Stimulated activated memory B cell treated with anti-CD40 and anti-IgM and Interleukin-4, amounts not matched to agents 10 μg/mL and 1 μg/mL and 100 μg/mL, for 72 hours (primary cell): ENCODE data around the gene CLCN1.

Source experiments
- ATAC-seq: fragments of 150-1000 bp; cut with Tn5 transposase; 2 replicates; pipeline ENCODE4 v1.10.0; 2021
- H3K27ac Mint-ChIP-seq: one replicate; pipeline ENCODE4 v1.8.0; 2022; ENCODE audit warnings: mild to moderate bottlenecking, mixed read lengths
- H3K27me3 Mint-ChIP-seq: one replicate; pipeline ENCODE4 v1.8.0; 2022; ENCODE audit warnings: mixed read lengths
- H3K36me3 Mint-ChIP-seq: one replicate; pipeline ENCODE4 v1.8.0; 2022; ENCODE audit warnings: mixed read lengths
- H3K4me1 Mint-ChIP-seq: one replicate; pipeline ENCODE4 v1.8.0; 2022; ENCODE audit warnings: mixed read lengths
- H3K4me3 Mint-ChIP-seq: one replicate; pipeline ENCODE4 v1.8.0; 2022; ENCODE audit warnings: mild to moderate bottlenecking, moderate library complexity, mixed read lengths
- H3K9me3 Mint-ChIP-seq: one replicate; pipeline ENCODE4 v1.8.0; 2022; ENCODE audit warnings: mixed read lengths

Gene CLCN1

DNA sequence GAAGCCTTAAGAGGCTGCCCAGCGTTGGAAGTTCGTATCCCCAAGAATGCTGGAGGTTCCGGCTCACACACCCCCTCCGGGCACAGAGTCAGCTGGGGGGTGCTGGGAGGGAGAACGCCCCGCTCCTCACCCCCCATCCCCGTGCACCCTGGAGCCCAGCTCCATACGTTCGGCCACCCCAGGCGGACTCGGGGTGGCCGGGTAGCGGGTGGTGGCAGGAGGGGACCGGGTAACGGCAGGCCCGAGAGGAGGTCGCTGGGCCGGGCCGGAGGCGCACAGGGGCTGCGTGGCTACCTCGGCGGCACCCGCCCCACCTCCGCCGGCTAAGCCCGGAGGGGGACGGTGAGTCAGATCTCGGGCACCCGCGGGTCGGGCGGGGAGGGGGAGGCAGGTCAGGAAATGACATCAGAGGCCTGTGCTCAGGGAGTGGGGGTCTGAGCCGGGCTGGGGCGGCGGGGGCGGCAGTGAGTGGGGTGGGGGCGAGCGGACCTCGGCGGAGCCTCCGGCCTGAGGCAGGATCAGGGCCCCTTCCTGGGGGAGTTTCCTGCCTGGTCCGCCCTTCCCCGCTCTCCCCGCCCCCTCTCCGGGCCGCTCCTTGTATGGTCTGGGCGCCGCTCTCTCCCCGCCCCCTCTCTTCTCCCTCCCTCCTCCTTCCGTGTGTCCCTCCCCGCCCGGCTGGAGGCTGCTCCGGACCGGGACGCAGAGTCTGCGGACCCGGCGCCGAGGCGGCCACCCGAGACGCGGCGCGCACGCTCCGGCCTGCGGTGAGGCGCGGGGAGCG lies 64.9 kb downstream of the CLCN1 start, which contains the start of gene ZYX:
Gene ZYX, plus strand, starts transcription at position 700 of the 781 bp plus-strand sequence. CDS start 227 bp downstream, outside the sequence.
- H3K36me3 Mint-ChIP-seq = no peaks in the 10 kb centered on the region

DNA sequence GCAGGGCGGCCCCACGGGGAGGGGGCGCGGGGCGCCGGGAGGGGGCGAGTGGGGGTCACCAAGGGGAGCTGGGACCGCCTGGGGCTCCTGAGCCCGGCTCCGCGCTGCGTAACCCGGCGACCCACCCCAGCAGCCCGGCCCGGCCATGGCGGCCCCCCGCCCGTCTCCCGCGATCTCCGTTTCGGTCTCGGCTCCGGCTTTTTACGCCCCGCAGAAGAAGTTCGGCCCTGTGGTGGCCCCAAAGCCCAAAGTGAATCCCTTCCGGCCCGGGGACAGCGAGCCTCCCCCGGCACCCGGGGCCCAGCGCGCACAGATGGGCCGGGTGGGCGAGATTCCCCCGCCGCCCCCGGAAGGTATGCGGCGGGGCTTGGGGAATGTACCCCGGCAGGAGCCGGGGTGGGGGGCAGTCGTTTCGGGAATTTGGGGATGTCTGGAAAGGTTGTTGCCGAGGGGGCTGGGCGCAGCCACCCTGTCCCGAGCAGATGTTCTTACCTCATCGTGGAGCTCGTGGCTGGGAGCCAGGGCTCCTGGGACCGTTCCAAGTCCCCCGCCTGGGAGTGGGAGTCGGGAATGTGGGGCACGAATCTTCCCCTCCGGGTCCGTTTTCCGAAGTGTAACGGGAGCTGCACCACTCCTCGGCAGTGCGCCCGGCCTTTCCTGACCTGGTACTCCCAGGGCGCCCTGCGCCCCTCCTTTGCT lies 65.7 kb downstream of the CLCN1 start:
- H3K27me3 Mint-ChIP-seq = no peaks in the 10 kb centered on the region
- no peaks in the 10 kb centered on the region for H3K36me3 Mint-ChIP-seq
- peak overlapping the region; percentile 25 for H3K27ac Mint-ChIP-seq
- ATAC-seq = peak; percentile 1
- peak overlapping the region; percentile 71 for H3K4me3 Mint-ChIP-seq
- H3K4me1 Mint-ChIP-seq = peaks cover 37% of the 10 kb centered on the region
- no peaks in the 10 kb centered on the region for H3K9me3 Mint-ChIP-seq

More for the DNA sequence above, 64.9 kb downstream of the CLCN1 start, which contains the start of gene ZYX:
- H3K9me3 Mint-ChIP-seq = no peaks in the 10 kb centered on the region
- no peaks in the 10 kb centered on the region for H3K27me3 Mint-ChIP-seq
- H3K27ac Mint-ChIP-seq = peak within 1 kb of the TSS; percentile 83
- peak; percentile 89 for ATAC-seq
- peaks cover 45% of the 10 kb centered on the region for H3K4me1 Mint-ChIP-seq
- H3K4me3 Mint-ChIP-seq = peak within 1 kb of the TSS; percentile 88

DNA sequence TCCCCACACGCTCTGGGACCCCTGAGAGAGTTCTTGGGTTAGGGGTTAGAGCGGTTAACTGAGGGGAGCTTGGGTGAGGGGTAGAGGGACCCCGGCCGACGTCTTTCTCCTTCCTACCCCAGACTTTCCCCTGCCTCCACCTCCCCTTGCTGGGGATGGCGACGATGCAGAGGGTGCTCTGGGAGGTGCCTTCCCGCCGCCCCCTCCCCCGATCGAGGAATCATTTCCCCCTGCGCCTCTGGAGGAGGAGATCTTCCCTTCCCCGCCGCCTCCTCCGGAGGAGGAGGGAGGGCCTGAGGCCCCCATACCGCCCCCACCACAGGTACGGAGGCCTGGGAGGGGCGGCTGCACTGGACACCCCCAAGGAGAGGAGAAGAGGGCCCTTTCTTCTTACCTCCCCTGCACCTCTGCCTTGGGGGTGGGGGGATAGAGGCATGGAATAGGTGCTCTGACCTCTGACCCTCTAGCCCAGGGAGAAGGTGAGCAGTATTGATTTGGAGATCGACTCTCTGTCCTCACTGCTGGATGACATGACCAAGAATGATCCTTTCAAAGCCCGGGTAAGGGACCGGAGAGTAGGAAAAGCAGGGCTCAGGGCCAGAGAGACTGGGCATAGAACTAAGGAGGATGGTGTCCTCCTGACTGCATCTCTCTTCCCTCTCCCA lies 66.3 kb downstream of the CLCN1 start:
- H3K36me3 Mint-ChIP-seq = no peaks in the 10 kb centered on the region
- H3K9me3 Mint-ChIP-seq = no peaks in the 10 kb centered on the region
- peak overlapping the region; percentile 71 for H3K4me3 Mint-ChIP-seq
- H3K27ac Mint-ChIP-seq = peak overlapping the region; percentile 25
- H3K4me1 Mint-ChIP-seq = peaks cover 34% of the 10 kb centered on the region
- H3K27me3 Mint-ChIP-seq = no peaks in the 10 kb centered on the region
- ATAC-seq = no peak

DNA sequence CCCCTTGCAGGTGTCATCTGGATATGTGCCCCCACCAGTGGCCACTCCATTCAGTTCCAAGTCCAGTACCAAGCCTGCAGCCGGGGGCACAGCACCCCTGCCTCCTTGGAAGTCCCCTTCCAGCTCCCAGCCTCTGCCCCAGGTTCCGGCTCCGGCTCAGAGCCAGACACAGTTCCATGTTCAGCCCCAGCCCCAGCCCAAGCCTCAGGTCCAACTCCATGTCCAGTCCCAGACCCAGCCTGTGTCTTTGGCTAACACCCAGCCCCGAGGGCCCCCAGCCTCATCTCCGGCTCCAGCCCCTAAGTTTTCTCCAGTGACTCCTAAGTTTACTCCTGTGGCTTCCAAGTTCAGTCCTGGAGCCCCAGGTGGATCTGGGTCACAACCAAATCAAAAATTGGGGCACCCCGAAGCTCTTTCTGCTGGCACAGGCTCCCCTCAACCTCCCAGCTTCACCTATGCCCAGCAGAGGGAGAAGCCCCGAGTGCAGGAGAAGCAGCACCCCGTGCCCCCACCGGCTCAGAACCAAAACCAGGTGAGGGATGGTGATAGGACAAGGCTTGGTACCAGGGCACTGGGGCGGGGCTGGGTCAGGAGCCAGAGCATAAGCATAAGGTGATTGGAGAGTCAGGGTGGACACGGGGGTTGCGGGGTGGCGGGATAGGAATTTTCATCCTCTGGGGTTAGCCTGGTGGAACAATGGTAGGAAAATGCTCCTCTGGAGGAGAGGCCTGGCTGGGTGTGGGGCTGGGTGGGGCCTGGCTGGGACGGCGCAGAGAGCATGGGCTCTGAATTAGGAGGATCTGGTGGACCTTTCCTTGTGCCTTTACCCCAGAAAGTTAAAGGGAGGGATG lies 67.1 kb downstream of the CLCN1 start:
- Mint-ChIP-seq H3K36me3 (no peaks in the 10 kb centered on the region), H3K4me1 (peaks cover 32% of the 10 kb centered on the region), H3K9me3 (no peaks in the 10 kb centered on the region), H3K4me3 (peak overlapping the region; percentile 46), H3K27me3 (no peaks in the 10 kb centered on the region), H3K27ac (peak overlapping the region; percentile 25)
- no peak for ATAC-seq

DNA sequence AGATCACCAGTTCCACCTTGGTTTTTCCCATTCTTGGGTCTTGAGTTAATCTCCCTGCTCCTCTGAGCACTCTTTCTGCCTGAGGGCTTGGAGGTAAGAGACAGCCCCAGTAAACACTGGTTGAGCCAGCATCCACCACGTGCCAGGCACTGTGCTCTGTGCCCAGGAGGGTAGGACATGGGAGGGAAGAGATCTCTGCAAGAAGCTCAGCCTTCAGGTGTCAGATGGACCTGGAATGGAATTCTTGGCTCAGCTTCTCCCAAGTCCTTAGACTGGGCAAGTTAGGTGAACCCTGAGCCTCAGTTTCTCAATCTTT lies 67.7 kb downstream of the CLCN1 start:
- Mint-ChIP-seq H3K4me1 (peaks cover 29% of the 10 kb centered on the region), H3K27ac (no peak overlapping the region), H3K4me3 (no peak overlapping the region), H3K36me3 (no peaks in the 10 kb centered on the region), H3K27me3 (no peaks in the 10 kb centered on the region), H3K9me3 (no peaks in the 10 kb centered on the region)
- ATAC-seq = no peak

DNA sequence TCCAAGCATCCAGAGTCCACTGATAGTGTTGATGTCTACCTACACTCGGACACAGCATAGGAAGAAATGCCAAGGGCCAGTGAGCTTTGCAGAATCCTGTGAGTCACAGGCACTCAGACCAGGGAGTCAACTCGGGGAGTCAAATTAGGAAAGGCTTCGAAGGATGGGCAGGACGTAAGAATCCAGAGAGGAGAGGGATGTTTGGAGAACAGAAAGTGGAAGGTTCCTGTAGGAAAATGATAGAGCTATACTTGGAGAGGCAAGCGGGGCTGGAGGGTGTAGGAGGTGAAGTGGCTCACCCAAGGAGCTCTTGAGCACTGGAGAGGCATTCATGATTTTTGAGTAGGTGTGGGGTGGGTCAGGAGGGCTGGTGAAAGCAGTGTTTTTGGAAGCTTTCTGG lies 68.2 kb downstream of the CLCN1 start:
- Mint-ChIP-seq H3K9me3 (no peaks in the 10 kb centered on the region), H3K4me1 (peaks cover 23% of the 10 kb centered on the region), H3K36me3 (peaks cover 2% of the 10 kb centered on the region), H3K27me3 (no peaks in the 10 kb centered on the region), H3K4me3 (no peak overlapping the region), H3K27ac (no peak overlapping the region)
- no peak for ATAC-seq

DNA sequence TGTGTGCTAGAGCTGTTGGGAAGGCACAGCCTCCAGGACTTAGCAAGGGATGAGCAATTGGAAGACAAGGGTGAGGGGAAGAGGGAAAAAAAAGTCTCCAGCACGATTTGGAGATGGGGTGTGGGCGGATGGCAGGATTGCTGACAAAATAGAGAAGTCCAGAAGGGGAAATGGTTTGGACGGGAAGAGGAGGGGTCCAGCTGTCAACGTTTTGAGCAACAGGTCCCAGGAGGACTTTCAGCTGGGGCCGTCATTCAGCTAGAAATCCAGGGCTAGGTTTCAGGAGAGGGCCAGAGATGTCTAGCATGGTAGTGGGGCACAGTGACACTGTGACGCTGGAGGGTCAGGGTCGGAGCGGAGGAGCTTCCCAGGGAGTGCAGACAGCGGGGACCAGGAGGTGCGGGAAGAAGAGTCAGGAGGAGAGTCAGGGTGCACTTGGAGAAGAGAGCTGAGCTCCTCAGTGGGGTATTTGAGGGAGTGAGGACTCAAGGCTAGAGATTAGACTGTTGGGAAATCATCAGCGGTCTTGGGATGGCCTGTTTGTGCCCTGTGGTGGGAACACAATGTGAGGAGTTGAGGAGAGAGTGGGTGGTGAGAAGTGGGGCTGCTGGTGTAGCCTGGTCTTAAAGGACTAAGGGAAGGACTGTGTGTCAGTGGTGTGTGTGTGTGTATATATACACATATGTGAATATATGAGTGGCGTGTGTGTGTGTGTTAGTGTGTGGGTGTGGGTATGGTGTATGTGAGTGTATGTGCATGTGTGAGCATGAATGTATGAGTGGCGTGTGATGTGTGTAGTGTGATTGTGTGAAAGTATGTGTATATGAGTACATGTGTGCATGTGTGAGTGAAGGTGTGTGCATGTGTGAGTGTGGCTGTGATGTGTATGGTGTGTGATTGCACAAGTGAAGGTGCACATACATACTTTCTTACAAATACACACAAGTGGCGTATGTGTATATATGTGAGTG lies 69.0 kb downstream of the CLCN1 start:
- H3K9me3 Mint-ChIP-seq = no peaks in the 10 kb centered on the region
- no peak for ATAC-seq
- H3K4me1 Mint-ChIP-seq = peaks cover 15% of the 10 kb centered on the region
- no peak overlapping the region for H3K4me3 Mint-ChIP-seq
- peaks cover 10% of the 10 kb centered on the region for H3K36me3 Mint-ChIP-seq
- no peak overlapping the region for H3K27ac Mint-ChIP-seq
- H3K27me3 Mint-ChIP-seq = no peaks in the 10 kb centered on the region

DNA sequence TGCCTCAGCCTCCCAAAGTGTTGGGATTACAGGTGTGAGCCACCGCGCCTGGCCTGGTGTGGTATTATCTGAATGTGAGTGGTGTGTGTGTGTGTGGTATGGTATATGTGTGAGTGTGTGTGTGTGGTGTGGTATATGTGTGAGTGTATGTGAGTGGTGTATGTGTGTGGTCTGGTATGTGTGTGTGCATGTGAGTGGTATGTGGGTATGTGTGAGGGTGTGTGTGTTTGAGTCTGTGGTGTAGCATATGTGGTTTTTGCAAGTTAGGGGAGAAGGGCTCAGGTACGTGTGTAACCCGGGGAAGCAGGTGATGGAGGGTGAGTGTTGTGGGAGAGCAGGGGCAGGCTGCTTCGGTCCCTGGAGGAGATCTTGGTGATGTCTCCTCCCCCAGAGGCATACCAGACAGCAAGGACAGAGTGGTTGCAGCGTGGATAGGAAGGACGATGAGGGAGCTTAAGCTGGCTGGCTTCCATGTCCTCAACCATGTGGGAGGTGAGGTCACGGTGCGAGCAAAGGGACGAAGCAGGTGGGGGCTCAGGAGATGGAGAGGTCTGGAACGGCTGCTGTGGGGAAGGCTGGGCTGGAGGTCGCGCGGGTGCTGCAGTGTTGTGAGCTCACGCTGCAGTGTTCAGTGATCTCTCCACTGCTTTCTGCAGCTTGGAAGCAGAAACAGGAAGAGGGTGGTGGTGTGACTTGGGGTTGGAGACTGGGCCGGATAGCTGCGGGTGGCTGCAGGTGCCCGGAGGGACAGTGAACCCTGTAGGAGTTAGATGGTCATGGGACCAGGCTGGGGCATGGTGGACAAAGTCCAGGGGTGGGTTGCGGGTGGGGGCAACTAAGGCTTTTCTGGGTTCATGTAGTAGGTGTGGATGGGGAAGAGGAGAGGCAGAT lies 70.2 kb downstream of the CLCN1 start:
- no peak overlapping the region for H3K4me3 Mint-ChIP-seq
- H3K27ac Mint-ChIP-seq = no peak overlapping the region
- no peak for ATAC-seq

DNA sequence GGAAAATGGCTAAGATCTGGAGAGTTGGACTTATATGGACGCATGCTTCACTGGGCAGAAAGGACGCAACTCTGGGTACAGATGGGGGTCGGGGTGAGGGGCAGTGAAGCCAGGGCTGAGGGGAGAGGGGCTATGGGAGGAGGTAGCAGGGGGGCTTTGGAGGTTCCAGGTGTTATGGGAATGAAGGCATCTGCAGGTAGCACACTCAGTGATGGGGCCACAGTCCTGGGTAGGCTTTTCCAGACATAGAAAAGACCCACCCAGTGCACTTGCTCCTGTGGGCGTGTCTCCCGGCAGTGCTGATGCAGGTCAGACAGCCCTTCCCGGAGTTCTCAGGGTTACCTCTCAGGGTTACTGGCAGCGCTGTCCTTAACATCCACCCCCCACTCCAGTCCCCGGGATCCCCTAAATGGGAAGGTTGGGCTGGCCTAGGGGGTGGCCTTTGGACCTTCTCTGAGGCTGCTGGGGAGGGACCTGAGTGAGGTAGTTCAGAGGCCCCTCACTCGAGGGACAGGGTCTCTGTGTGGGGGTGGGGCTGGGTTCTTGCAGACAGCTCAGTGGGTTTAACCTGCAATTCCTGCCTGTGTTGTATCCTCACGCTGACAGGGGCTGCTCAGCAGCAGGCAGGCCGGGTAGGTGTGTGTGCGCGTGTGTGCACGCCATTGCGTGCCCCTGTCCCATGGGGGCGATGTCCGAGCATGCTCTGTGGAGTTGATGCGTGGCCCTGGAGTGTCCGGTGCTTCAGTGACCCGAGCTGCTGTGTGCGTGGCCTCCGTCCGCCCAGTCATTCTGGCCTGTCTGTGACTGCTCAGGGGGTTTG lies 71.5 kb downstream of the CLCN1 start:
- Mint-ChIP-seq H3K27ac (no peak overlapping the region), H3K9me3 (no peaks in the 10 kb centered on the region), H3K27me3 (no peaks in the 10 kb centered on the region), H3K36me3 (peaks cover 27% of the 10 kb centered on the region), H3K4me1 (peaks cover 10% of the 10 kb centered on the region), H3K4me3 (no peak overlapping the region)
- no peak for ATAC-seq

More for the DNA sequence above, 70.2 kb downstream of the CLCN1 start:
- no peaks in the 10 kb centered on the region for H3K27me3 Mint-ChIP-seq
- peaks cover 21% of the 10 kb centered on the region for H3K36me3 Mint-ChIP-seq
- no peaks in the 10 kb centered on the region for H3K9me3 Mint-ChIP-seq
- H3K4me1 Mint-ChIP-seq = peaks cover 14% of the 10 kb centered on the region

DNA sequence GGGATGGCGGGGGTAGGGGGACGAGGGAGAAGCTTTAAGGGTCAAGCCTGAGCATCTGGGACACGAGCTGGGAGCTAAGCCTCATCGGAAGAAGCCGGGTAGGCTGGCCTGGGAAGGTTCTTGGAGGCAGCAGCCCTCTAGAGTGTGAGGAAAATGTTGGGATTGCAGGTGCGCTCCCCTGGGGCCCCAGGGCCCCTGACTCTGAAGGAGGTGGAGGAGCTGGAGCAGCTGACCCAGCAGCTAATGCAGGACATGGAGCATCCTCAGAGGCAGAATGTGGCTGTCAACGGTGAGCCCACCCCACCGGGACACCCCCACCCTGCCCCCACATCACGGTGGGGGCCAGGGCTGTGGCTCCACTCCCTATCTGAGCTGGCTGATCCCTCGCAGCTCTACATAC lies 72.1 kb downstream of the CLCN1 start:
- H3K27ac Mint-ChIP-seq = no peak overlapping the region
- ATAC-seq = no peak
- peaks cover 34% of the 10 kb centered on the region for H3K36me3 Mint-ChIP-seq
- H3K4me3 Mint-ChIP-seq = no peak overlapping the region
- no peaks in the 10 kb centered on the region for H3K27me3 Mint-ChIP-seq
- H3K4me1 Mint-ChIP-seq = peaks cover 4% of the 10 kb centered on the region
- no peaks in the 10 kb centered on the region for H3K9me3 Mint-ChIP-seq

DNA sequence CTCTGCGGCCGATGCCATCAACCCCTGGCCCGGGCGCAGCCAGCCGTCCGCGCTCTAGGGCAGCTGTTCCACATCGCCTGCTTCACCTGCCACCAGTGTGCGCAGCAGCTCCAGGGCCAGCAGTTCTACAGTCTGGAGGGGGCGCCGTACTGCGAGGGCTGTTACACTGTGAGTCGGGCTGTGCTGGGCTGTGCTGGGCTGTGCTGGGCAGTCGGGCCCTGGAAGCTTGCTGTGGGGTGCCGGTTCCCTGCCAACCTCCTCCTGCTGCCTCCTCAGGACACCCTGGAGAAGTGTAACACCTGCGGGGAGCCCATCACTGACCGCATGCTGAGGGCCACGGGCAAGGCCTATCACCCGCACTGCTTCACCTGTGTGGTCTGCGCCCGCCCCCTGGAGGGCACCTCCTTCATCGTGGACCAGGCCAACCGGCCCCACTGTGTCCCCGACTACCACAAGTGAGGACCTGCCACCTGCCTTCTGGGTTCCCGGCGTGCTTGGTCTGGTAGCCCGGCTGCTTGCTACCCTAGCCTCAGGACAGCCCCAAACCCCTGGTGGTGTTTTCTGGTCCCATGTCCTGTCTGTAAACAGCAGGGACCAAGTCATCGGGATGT lies 72.7 kb downstream of the CLCN1 start:
- Mint-ChIP-seq H3K4me1 (no peaks in the 10 kb centered on the region), H3K36me3 (peaks cover 35% of the 10 kb centered on the region), H3K27ac (no peak overlapping the region), H3K27me3 (no peaks in the 10 kb centered on the region), H3K4me3 (no peak overlapping the region), H3K9me3 (no peaks in the 10 kb centered on the region)
- ATAC-seq = no peak

DNA sequence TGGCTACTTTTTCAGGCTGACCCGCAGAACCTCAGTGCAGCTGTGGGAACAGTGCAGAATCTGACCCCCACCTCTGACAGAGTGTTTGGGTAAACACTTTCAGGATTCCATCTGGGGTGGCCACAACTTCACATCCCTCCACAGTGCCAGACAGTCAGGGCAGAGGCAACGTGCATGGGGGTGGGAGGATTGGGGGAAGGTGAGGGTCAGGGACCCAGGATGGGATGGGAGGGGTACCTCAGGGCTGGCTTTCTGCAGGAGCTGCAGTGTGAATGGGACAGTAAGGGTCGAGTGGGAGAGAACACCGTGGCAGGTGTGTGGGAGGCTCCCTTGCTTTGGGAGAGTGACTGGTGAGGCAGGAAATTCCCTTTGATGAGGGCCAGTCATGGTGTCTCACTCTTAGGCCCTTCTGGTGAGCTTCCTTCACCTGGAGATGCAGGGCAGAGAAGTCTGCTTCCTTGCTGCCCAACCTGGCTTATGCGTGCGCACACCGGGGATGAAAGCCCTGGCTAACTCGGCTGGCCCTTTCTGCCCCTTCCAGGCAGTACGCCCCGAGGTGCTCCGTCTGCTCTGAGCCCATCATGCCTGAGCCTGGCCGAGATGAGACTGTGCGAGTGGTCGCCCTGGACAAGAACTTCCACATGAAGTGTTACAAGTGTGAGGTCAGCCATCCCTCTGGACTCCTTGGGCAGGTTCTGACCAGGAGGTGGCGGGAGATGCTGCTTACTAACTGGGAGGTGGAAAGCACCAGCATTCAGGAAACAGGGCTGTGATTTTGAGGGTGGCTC lies 73.6 kb downstream of the CLCN1 start:
- ATAC-seq = no peak
- H3K27ac Mint-ChIP-seq = no peak overlapping the region
- peaks cover 40% of the 10 kb centered on the region for H3K36me3 Mint-ChIP-seq
- no peak overlapping the region for H3K4me3 Mint-ChIP-seq
- no peaks in the 10 kb centered on the region for H3K4me1 Mint-ChIP-seq
- H3K9me3 Mint-ChIP-seq = no peaks in the 10 kb centered on the region
- H3K27me3 Mint-ChIP-seq = no peaks in the 10 kb centered on the region
